ENCODE measurements around the gene TNPO1. TPM values are rescaled to one million over a fixed set of nuclear protein-coding genes. Genes with fewer than 3 reads are reported as not detected.

TNPO1 gene
- total and polyA plus RNA-seq, 11 donors: 6.4 to 92.2 (median 67.2) TPM

DNA sequence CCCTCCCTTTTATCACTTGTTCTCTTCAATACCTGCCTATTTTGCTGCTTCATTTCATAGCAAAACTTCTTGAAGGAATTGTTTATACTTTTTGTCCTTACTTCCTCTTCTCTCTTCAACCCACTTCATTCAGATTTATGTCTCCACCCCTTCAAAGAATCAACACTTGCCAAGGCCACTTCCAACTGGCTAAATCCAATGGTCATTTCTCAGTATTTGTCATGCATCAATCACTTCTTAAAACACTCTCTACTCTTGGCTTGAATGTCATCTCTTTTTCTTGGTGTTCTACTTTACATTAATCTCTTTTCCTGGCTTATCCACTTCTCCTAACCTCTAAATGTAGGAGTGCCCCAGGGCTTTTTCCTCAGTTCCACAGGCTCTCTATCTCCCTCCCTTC lies 131.0 kb downstream of the TNPO1 start:
- Histone ChIP-seq H3K4me3 (no peak overlapping the region), H3K9me3 (no peaks in the 10 kb centered on the region), H3K4me1 (peaks cover 0 to 14% (median 0%) of the 10 kb centered on the region in 12 donors), H3K36me3 (no peaks in the 10 kb centered on the region), H3K27me3 (no peaks in the 10 kb centered on the region), H3K27ac (no peak overlapping the region)
- TF ChIP-seq, protein P1, sequence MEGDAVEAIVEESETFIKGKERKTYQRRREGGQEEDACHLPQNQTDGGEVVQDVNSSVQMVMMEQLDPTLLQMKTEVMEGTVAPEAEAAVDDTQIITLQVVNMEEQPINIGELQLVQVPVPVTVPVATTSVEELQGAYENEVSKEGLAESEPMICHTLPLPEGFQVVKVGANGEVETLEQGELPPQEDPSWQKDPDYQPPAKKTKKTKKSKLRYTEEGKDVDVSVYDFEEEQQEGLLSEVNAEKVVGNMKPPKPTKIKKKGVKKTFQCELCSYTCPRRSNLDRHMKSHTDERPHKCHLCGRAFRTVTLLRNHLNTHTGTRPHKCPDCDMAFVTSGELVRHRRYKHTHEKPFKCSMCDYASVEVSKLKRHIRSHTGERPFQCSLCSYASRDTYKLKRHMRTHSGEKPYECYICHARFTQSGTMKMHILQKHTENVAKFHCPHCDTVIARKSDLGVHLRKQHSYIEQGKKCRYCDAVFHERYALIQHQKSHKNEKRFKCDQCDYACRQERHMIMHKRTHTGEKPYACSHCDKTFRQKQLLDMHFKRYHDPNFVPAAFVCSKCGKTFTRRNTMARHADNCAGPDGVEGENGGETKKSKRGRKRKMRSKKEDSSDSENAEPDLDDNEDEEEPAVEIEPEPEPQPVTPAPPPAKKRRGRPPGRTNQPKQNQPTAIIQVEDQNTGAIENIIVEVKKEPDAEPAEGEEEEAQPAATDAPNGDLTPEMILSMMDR (IDR thresholded peaks at IDR 0.05): no peak
- DNase-seq: no peak
- intact Hi-C loops (cut with DNase I): no loop called here
- no peak for ATAC-seq

DNA sequence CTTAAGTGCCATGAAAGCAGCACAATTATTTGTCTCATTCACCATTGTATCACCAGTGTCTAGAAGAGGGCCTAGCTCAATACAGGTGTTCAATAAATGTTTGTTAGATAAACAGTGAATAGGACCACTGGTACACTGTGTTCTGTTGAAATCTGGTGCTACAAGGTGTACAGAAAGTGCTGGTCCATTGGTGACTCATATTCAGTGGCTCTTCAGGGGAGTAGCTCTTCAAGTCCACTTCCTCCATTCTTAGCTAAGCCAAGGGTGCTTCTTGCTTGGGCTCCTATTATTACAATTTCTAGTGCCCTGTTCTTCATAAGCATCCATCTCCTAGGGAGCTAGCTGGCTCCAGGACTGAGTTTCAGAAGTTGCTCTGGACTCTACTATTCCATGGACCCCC lies 133.0 kb downstream of the TNPO1 start:
- Histone ChIP-seq H3K27me3 (no peaks in the 10 kb centered on the region), H3K27ac (no peak overlapping the region), H3K4me3 (no peak overlapping the region), H3K4me1 (peaks cover 0 to 34% (median 6%) of the 10 kb centered on the region in 12 donors), H3K36me3 (no peaks in the 10 kb centered on the region), H3K9me3 (no peaks in the 10 kb centered on the region)
- TF ChIP-seq, protein P1 (IDR thresholded peaks at IDR 0.05): no peak
- no peak for TF ChIP-seq POLR2A (IDR thresholded peaks at IDR 0.05)
- intact Hi-C loops (cut with DNase I): no loop called here
- no peak for DNase-seq
- no peak for ATAC-seq

DNA sequence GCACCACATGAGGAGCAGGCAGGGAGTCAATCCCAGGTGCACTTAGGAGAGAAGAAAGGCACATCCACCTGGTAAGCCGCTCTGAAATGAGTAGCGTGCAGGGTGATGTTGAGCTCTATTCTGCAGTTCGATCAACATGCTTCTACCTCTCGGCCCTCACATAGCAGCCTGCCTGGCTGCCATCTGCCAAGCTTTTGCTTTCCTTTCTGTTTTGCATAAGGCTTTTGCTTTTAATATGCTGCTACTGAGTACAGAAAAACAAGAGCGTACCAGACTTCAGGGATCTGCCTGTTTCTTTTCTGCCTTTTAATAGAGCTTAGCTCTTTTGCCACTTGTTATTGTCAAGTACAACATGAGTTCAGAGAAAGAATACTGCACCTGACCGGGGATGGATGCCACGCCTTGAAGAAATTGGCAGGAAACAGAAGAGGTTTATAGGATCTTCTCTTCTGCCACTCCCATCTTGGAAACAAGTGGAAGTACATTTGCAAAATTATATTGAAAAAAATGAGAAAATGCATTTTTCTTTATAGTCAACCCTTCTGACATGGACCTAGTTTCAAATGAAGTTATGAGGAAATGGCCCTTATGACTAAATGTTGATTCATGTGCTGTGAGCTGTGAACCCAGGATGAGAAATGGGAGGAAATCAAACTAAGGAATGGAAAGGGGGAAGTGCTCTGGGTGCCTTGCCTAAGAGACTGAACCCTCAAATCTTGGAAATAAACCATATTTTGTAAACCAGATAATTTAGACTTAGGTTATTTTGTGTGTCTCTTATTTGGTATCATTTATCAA lies 135.4 kb downstream of the TNPO1 start:
- intact Hi-C loops (cut with DNase I): no loop called here
- peaks cover 0 to 41% (median 12%) of the 10 kb centered on the region in 12 donors for H3K4me1 ChIP-seq
- no peaks in the 10 kb centered on the region for H3K27me3 ChIP-seq
- ATAC-seq: no peak
- H3K27ac ChIP-seq: peak overlapping the region in 1 of 12 donors; percentile 86
- no peak for DNase-seq
- WGBS, 4 donors: 91 to 96% (median 94%) methylated on average over 7 of the region's 7 CpGs
- H3K36me3 ChIP-seq: no peaks in the 10 kb centered on the region
- H3K4me3 ChIP-seq: no peak overlapping the region
- TF ChIP-seq POLR2A (IDR thresholded peaks at IDR 0.05): no peak
- TF ChIP-seq, protein P1 (IDR thresholded peaks at IDR 0.05): no peak
- H3K9me3 ChIP-seq: no peaks in the 10 kb centered on the region

DNA sequence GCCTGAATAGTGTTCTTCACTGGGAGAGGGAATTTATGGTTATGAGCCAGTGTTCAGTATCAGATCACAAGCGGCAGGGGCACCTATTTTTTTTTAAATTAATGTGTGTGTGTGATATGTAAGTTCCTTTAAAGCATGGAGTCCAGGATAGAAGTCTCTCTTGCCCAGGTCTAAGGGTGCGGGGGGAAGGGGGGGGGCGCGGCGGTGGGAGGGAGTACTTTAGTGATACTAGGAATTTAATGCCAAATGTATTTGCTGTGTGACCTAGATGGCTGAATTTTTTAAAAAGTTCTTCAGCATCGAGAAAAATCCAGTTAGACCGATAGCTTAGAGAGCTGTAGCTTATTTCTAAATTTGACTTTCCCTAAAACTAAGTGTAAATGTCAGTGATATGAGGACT lies 137.9 kb downstream of the TNPO1 start:
- TF ChIP-seq, protein P1 (IDR thresholded peaks at IDR 0.05): no peak
- no peak for TF ChIP-seq POLR2A (IDR thresholded peaks at IDR 0.05)
- Histone ChIP-seq H3K9me3 (no peaks in the 10 kb centered on the region), H3K4me1 (peaks cover 0 to 63% (median 25%) of the 10 kb centered on the region in 12 donors), H3K27ac (peak overlapping the region in 11 of 12 donors; percentile 90 to 99 (median 96)), H3K4me3 (peak overlapping the region in 6 of 12 donors; percentile 76 to 89 (median 84)), H3K36me3 (no peaks in the 10 kb centered on the region), H3K27me3 (no peaks in the 10 kb centered on the region)
- ATAC-seq (no peak), DNase-seq (no peak)
- WGBS, 4 donors: 83 to 90% (median 85%) methylated on average over 7 of the region's 7 CpGs
- intact Hi-C loops (cut with DNase I): loop anchor here in 1 of 10 donors (2.0 kb wide), 1 partner anchor 16 kb away; no protein-coding TSS in a partner anchor
